A549 treated with CpdA at 1 μM for 4 hours (cell line): Measurements from ENCODE around the gene OR2M3. TPM values are rescaled to one million over a fixed set of nuclear protein-coding genes. Genes with fewer than 3 reads are reported as not detected.

Source experiments
- total RNA-seq: library from RNA; stranded (reverse); fragments of 200-300 nt; extraction: Qiagen RNA extraction; gene quantifications from 5 replicates; pipeline ENCODE4 v1.2.3, GENCODE V29; 2022; ENCODE audit warnings: low read depth

The OR2M3 gene
- total RNA-seq, result not detected in 5 replicates

GRCh38 chr1:248196965-248197364 lies at the start of gene OR2M3:
Gene OR2M3, plus strand, starts transcription at chr1:248197265. Its CDS starts 5,803 bp downstream, at chr1:248203068.

GRCh38 chr1:248174521-248174920 lies 22.5 kb upstream of the OR2M3 start, which contains the start of gene OR2M2:
Gene OR2M2, plus strand, starts transcription at chr1:248174821. Its CDS starts 5,165 bp downstream, at chr1:248179986.

GRCh38 chr1:248231117-248231516 lies 34.1 kb downstream of the OR2M3 start, which contains the start of gene OR2M4:
Gene OR2M4, plus strand, starts transcription at chr1:248231417. Its CDS starts 7,512 bp downstream, at chr1:248238929.

Other genes with a start within 250 kb of the OR2M3 start
- gene OR2L8, start 248.4 kb upstream of the OR2M3 start, total RNA-seq, result not detected in 5 replicates
- gene OR2AK2, start 232.0 kb upstream of the OR2M3 start, total RNA-seq, result not detected in 5 replicates
- not detected in 5 replicates for gene OR2L5, start 183.6 kb upstream of the OR2M3 start, total RNA-seq
- gene OR2L2, start 167.2 kb upstream of the OR2M3 start, total RNA-seq, result 0.01 TPM in 1 of 5 replicates, not detected in the others
- not detected in 5 replicates for gene OR2L3, start 150.4 kb upstream of the OR2M3 start, total RNA-seq
- gene OR2L13, start 102.1 kb upstream of the OR2M3 start, total RNA-seq, result not detected in 5 replicates
- gene OR2M5, start 52.1 kb upstream of the OR2M3 start, total RNA-seq, result not detected in 5 replicates
- gene OR2M2, start 22.4 kb upstream of the OR2M3 start, total RNA-seq, result not detected in 5 replicates
- gene OR2M4, start 34.2 kb downstream of the OR2M3 start, total RNA-seq, result not detected in 5 replicates
- gene OR2T33, start 80.7 kb downstream of the OR2M3 start, total RNA-seq, result not detected in 5 replicates
- not detected in 5 replicates for gene OR2T12, start 106.2 kb downstream of the OR2M3 start, total RNA-seq
- not detected in 5 replicates for gene OR2M7, start 127.3 kb downstream of the OR2M3 start, total RNA-seq
- not detected in 5 replicates for gene OR14C36, start 151.5 kb downstream of the OR2M3 start, total RNA-seq
- gene OR2T4, start 164.4 kb downstream of the OR2M3 start, total RNA-seq, result not detected in 5 replicates
- gene OR2T6, start 178.5 kb downstream of the OR2M3 start, total RNA-seq, result not detected in 5 replicates
- gene OR2T1, start 205.8 kb downstream of the OR2M3 start, total RNA-seq, result not detected in 5 replicates
- not detected in 5 replicates for gene OR2T2, start 248.4 kb downstream of the OR2M3 start, total RNA-seq